Fibroblast of lung (primary cell): Measurements from ENCODE around the gene PDGFA. TPM values are rescaled to one million over a fixed set of nuclear protein-coding genes. Genes with fewer than 3 reads are reported as not detected.

ENCODE experiments used
- DNase-seq, 2 donors: peaks; one replicate each; pipeline versions ENCODE4 v3.0.0 to v3.0.0-alpha.2; 2010; ENCODE audit warnings: low read depth in 2 of 2
- H2AFZ ChIP-seq: 2 replicates; pipeline ENCODE4 v1.5.1; 2012; ENCODE audit warnings: low read length, control low read depth, inconsistent platforms
- H3K27ac ChIP-seq: 2 replicates; pipeline ENCODE4 v1.5.1; 2011; ENCODE audit warnings: low read length, control low read depth; ENCODE audit not compliant: insufficient read depth
- H3K27me3 ChIP-seq: 2 replicates; pipeline ENCODE4 v1.5.1; 2011; ENCODE audit warnings: mild to moderate bottlenecking, low read length; ENCODE audit not compliant: control insufficient read depth, insufficient read depth
- H3K36me3 ChIP-seq: 2 replicates; pipeline ENCODE4 v1.5.1; 2011; ENCODE audit warnings: low read length; ENCODE audit not compliant: control insufficient read depth, insufficient read depth
- H3K4me1 ChIP-seq: 2 replicates; pipeline ENCODE4 v1.5.1; 2011; ENCODE audit warnings: low read length; ENCODE audit not compliant: control insufficient read depth, insufficient read depth; ENCODE audit errors: extremely low read depth
- H3K4me2 ChIP-seq: 2 replicates; pipeline ENCODE4 v1.5.1; 2011; ENCODE audit warnings: low read length, control low read depth; ENCODE audit not compliant: insufficient read depth; ENCODE audit errors: extremely low read depth
- H3K4me3 ChIP-seq, 4 experiments: fragments of 200-600 bp in 1 of 4; sonication (generic) in 1 of 4; replicated peaks in 1 of 4; 2 replicates each; pipeline ENCODE4 v1.5.1; 2011 to 2016; ENCODE audit warnings: low read length in 4 of 4, low read depth in 3 of 4, mild to moderate bottlenecking in 3 of 4, control low read depth in 2 of 4, inconsistent platforms in 1 of 4, mixed read lengths in 1 of 4; ENCODE audit not compliant: insufficient read depth in 1 of 4; ENCODE audit errors: control extremely low read depth in 1 of 4
- H3K79me2 ChIP-seq: 2 replicates; pipeline ENCODE4 v1.5.1; 2012; ENCODE audit warnings: mild to moderate bottlenecking, low read length, inconsistent platforms; ENCODE audit not compliant: control insufficient read depth, insufficient read depth
- H3K9ac ChIP-seq: 2 replicates; pipeline ENCODE4 v1.5.1; 2011; ENCODE audit warnings: mild to moderate bottlenecking, low read length, control low read depth; ENCODE audit not compliant: insufficient read depth
- H3K9me3 ChIP-seq: 2 replicates; pipeline ENCODE4 v1.5.1; 2012; ENCODE audit warnings: low read depth, low read length; ENCODE audit not compliant: control insufficient read depth, insufficient read depth
- H4K20me1 ChIP-seq: 2 replicates; pipeline ENCODE4 v1.5.1; 2011; ENCODE audit warnings: low read length; ENCODE audit not compliant: control insufficient read depth, insufficient read depth; ENCODE audit errors: extremely low read depth
- CTCF ChIP-seq, 2 donors: IDR thresholded peaks in 1 of 2; conservative IDR thresholded peaks in 1 of 2; 1 replicate in 1 of 2; 2 replicates in 1 of 2; pipeline ENCODE4 v1.5.1; 2011 to 2012; ENCODE audit warnings: low read length in 2 of 2, control low read depth in 1 of 2, inconsistent platforms in 1 of 2, low read depth in 1 of 2, mild to moderate bottlenecking in 1 of 2
- EZH2 ChIP-seq: IDR thresholded peaks from 2 replicates; pipeline ENCODE4 v1.5.1; 2012; ENCODE audit warnings: low read length, control low read depth, mild to moderate bottlenecking; ENCODE audit errors: missing control alignments
- polyA plus RNA-seq, 2 donors: library from polyadenylated mRNA; depleted of rRNA in 1 of 2; stranded (reverse) in 1 of 2; unstranded in 1 of 2; fragments of >200 nt; gene quantifications; 2 replicates each; pipeline ENCODE4 v1.2.1, GENCODE V29; 2011 to 2012; ENCODE audit warnings: missing spikeins in 1 of 2
- total RNA-seq: library from RNA; depleted of rRNA; stranded (reverse); fragments of >200 nt; gene quantifications from 2 replicates; pipeline ENCODE4 v1.2.1, GENCODE V29; 2014

The PDGFA gene
- total and polyA plus RNA-seq, 2 donors (not counting 1 experiment from before 2014, with no cell fraction given): 13.5 to 16.9 TPM

GRCh38 chr7:479948-480499 lies 39.6 kb downstream of the PDGFA start:
- Histone ChIP-seq H3K36me3 (no peaks in the 10 kb centered on the region), H3K4me3 (no peak overlapping the region), H2AFZ (no peak overlapping the region), H3K4me1 (no peaks in the 10 kb centered on the region), H3K27ac (no peak overlapping the region), H3K27me3 (no peaks in the 10 kb centered on the region), H3K4me2 (no peak overlapping the region), H3K79me2 (no peaks in the 10 kb centered on the region), H3K9me3 (no peaks in the 10 kb centered on the region), H3K9ac (no peak overlapping the region), H4K20me1 (no peaks in the 10 kb centered on the region)
- no peak for TF ChIP-seq CTCF (conservative IDR thresholded peaks at IDR 0.05 in 1 of 2, IDR thresholded peaks at IDR 0.05 in 1 of 2; ENCODE audit: low read depth in 1 of 2, low read length in 2 of 2)
- no peak for TF ChIP-seq EZH2
- DNase-seq: no peak

- Histone ChIP-seq H3K4me2 (no peak overlapping the region), H2AFZ (no peak overlapping the region), H3K4me1 (no peaks in the 10 kb centered on the region), H3K36me3 (no peaks in the 10 kb centered on the region), H3K9ac (no peak overlapping the region), H3K9me3 (no peaks in the 10 kb centered on the region), H3K79me2 (no peaks in the 10 kb centered on the region), H3K27me3 (no peaks in the 10 kb centered on the region), H3K4me3 (no peak overlapping the region), H3K27ac (no peak overlapping the region), H4K20me1 (no peaks in the 10 kb centered on the region)
- DNase-seq: no peak
- TF ChIP-seq EZH2: no peak
- TF ChIP-seq CTCF (conservative IDR thresholded peaks at IDR 0.05 in 1 of 2, IDR thresholded peaks at IDR 0.05 in 1 of 2; ENCODE audit: low read depth in 1 of 2, low read length in 2 of 2): no peak
These were observed 40.3 kb downstream of the PDGFA start for GRCh38 chr7:479115-479947.

GRCh38 chr7:477626-478220 lies 41.9 kb downstream of the PDGFA start:
- no peaks in the 10 kb centered on the region for H3K4me1 ChIP-seq
- H4K20me1 ChIP-seq: no peaks in the 10 kb centered on the region
- no peaks in the 10 kb centered on the region for H3K79me2 ChIP-seq
- no peaks in the 10 kb centered on the region for H3K36me3 ChIP-seq
- H3K27me3 ChIP-seq: no peaks in the 10 kb centered on the region
- H3K4me2 ChIP-seq: no peak overlapping the region
- no peak overlapping the region for H2AFZ ChIP-seq
- H3K9ac ChIP-seq: no peak overlapping the region
- no peak for TF ChIP-seq EZH2
- no peak for TF ChIP-seq CTCF (conservative IDR thresholded peaks at IDR 0.05 in 1 of 2, IDR thresholded peaks at IDR 0.05 in 1 of 2; ENCODE audit: low read depth in 1 of 2, low read length in 2 of 2)
- H3K4me3 ChIP-seq: no peak overlapping the region
- DNase-seq: peak in 1 of 2 donors; percentile 33
- no peak overlapping the region for H3K27ac ChIP-seq
- H3K9me3 ChIP-seq: no peaks in the 10 kb centered on the region
